ENCODE results near the gene SEMA3B.
A peak's percentile ranks its signal among the peaks of the same experiment; 100 is the strongest.
"Not testable (repeated sequence)": the region's sequence is repeated elsewhere in the genome, so short reads cannot be mapped to it uniquely, and the experiment has no call there.

SEMA3B gene

GRCh38 chr3:50260027-50260941 lies 8.7 kb upstream of the SEMA3B start:
- DNase-seq = peak; percentile 67 to 93

GRCh38 chr3:50260942-50261441 lies 8.0 kb upstream of the SEMA3B start:
- no peak for DNase-seq

- DNase-seq = no peak
These were observed 7.4 kb upstream of the SEMA3B start for GRCh38 chr3:50261505-50261904.

DNA sequence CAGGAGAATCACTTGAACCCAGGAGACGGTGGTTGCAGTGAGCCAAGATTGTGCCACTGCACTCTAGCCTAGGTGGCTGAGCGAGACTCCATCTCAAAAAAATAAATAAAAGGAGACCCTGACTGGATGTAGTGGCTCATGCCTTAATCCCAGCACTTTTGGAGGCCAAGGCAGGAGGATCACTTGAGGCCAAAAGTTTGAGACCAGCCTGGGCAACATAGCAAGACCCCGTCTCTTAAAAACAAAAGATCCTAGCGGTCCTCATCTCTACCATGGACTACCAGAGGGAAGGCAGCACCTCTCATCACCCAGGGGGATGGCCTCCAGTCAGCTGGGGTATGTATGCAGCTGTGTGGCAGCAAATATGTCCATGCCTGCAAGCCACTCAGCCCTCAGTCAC lies 6.7 kb upstream of the SEMA3B start:
- not testable (repeated sequence) for DNase-seq

DNA sequence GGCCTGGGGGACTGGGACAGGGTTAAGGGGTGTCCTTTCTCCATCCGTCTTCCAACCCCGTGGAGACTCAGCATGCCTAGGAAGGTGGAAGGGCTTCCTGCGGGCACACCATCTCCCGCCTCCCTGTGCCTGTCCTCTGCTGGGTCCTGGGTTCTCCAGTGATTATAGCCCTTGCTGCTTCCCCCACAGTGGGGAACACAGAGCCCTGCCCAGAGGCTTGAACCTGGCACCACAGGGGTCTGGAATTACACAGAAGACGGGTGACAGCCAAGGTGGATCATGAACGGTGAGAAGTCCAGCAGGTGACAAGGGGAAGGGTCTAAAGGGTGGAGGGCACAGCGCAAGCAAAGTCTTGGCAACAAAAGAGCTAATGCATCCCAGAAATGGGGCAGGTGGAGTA lies 6.2 kb upstream of the SEMA3B start:
- DNase-seq = no peak

- no peak for DNase-seq
These were observed 5.2 kb upstream of the SEMA3B start for GRCh38 chr3:50263478-50264382.

- peak; percentile 34 to 68 for DNase-seq
These were observed 4.5 kb upstream of the SEMA3B start for GRCh38 chr3:50264383-50264963.

DNA sequence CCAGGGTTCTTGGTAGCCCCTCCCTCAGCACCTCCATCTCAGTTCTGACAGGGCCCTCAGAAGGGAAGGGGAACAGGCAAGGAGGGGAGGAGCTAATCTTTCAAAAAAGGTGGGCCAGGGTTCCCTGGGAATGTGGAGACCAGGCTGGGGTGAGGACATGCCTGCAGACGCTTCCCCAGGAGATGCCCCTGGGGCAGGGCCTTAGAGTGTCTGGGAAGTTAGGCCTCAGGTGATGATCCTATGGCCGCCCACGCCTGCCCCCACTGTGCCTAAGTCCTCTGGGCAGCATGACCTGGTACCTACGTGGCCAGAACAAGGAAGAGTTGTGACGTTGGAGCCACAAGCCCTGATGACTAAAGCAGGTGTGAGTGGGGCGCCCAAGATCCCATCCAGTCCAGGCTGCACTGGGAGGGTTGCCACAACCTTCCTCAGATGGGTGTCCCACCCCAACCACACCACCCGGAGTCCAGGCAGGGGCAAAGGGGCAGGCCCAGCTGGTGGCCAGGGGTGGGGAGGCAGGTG lies 3.9 kb upstream of the SEMA3B start:
- no peak for DNase-seq

DNA sequence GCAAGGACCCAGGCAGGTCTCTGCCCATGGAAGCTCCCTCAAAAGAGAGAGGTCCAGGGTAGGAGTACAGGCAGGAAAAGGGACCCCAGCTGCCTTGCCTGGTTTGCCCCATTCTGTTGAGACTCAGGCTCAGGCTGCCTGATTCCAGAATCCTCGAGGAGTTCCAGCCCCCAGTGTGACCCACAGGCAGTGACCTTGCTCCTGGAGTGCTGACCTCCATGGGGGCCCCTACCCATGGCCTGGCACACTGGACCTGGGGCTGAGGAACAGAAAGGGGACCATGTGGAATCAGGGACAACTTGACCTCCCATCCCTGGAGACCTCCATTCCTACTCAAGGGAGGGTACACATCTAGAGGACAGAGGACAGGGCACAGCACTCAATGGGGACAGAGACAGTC lies 3.4 kb upstream of the SEMA3B start:
- DNase-seq = no peak

DNA sequence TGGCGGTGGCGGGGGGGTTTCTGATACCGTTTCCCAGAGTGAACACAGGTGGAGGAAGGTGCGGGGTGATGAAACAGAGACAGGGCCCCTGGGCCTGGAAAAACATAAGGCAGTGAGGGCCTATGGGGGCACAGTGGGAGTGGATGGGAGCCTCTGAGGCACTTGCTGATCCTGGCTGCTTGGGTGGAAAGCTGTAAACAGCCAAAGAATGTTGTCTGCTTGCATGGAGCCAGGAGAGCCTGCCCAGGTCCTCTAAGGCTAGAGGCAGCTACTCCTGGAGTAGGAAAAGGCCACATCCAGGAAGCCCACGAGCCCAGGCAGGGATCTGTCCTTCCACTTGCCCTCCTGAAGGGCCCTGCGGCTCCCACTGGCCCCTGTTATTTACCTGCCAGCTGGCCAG lies 2.9 kb upstream of the SEMA3B start:
- DNase-seq = no peak

DNA sequence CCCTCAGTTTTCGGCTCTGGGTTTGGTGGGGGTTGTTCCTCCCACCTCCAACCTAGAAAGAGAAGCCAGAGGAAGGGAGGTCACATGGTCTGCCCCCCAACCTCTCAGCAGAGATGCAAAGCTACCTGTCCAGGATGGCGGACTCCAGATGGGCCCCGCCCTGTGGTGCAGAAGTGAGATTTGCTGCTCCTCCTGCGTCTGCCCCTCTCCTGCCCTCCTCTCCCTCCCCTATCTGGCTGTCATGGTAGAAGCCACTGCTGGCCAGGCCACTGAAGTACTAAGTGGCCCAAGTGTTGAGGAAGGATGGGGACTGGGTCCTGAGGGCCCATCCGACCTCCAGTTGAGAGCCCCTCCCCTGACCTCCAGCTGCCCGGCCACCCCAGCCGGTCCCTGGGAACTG lies 2.1 kb upstream of the SEMA3B start:
- no peak for DNase-seq

DNA sequence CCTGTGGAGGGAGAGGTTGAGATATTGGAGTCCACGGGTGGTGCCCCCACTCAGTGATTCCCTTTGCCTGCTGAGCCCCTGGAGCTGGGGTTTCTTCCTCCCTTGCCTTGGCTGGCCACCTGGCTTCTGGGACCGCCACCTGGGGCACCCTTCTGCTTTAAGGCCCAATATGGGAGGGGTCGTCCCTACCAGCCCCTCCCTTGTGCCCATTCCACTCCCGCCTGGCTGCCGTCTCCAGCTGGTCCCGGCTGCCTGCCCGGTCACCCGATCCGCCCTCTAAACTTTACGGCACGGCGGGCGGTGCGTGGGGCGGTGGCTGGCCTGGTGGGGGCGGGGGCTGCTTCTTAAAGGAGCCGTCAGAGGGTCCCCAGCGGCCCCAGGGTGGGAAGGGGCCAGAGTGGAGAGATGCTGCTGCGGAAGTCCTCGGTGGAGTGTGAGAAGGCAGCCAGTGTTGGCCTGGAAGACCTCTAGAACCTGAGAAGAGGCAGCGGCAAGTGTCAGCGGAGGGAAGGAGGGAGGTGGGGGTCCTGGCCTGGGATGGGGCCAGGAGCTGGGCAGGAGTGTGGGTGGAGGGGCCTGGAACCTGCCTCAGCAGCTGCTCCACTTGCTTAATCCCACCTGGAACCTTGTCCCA lies 1.6 kb upstream of the SEMA3B start:
- peak in 1 of 2 experiments; percentile 32 for DNase-seq

DNA sequence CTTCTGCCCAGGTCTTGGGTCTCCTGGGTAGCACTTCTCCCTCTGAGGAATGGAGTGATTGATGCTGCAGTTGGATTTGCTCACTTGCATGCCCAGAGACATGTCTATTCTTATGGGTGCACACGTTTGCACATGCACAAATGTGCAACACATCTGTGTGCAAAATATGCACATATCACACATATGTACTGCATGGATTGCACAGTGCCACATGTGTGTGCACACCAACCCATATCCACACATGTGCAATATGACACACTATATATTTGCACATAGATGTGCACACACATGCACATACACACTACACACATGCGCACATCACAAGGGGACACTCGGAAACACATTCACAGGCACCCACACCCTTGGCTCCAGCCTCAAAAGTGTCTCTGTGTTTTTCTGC lies 671 bp upstream of the SEMA3B start:
- no peak for DNase-seq

DNA sequence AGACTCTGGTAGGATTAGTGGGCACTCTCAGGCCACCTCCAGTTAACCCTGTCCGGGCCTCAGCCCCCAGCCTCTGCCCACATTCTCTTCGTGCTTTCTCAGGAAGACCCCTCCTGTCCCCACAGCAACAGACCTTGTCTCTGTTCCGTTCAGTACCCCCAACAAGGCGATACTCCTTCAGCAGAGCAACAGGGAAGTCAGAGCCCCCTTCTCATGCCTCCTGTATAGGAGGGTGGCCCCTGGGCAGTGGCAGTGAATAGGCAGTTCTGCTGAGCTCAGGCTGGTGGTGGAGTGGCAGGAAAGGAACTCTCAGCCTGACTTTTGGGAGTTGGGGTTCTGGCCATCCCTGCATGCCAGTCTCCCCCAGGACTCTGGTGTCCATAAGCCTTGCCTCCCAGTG lies 513 bp downstream of the SEMA3B start:
- no peak for DNase-seq

DNA sequence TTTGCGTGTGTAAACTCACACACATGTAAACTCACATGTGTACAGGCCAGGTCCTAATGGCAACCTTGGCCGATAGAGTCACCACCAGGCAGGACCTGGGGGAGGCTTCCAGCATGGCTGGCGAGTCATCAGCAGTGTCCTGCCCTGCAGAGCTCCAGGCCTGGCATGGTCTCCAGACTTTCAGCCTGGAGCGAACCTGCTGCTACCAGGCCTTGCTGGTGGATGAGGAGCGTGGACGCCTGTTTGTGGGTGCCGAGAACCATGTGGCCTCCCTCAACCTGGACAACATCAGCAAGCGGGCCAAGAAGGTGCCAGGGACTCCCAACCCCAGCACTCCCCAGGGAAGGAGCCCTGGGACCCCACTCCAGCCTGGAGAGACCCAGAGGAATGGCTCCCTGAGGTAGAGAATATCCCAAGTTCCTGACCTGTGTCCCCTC lies 1.0 kb downstream of the SEMA3B start:
- no peak for DNase-seq

DNA sequence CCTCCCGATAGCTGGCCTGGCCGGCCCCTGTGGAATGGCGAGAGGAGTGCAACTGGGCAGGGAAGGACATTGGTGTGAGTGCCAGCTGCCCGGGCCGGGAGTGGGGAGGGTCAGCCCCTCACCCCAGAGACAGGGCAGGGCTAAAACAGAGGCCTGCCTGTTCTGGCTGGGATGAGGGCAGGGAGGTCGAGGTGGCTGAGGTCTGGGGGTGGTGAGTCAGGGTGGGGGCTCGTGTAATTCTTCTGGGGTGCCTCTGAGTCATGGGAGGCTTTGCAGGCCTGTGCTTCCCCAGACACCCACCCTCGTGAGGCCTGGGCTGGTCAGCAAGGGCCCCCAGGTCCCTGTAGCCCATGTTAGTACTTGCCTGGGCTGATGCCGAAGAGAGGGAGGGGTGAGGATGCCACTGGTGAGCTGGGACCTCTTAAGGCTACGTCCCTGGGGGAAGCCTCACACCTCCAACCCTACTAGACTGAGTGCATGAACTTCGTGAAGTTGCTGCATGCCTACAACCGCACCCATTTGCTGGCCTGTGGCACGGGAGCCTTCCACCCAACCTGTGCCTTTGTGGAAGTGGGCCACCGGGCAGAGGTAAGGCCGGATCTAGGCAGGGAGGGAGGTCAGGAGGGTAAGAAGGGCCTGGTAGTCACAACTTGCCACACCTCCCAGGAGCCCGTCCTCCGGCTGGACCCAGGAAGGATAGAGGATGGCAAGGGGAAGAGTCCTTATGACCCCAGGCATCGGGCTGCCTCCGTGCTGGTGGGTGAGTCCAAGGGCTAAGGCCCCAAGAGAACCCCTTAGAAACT lies 1.7 kb downstream of the SEMA3B start:
- DNase-seq = no peak

- no peak for DNase-seq
These were observed 2.5 kb downstream of the SEMA3B start for GRCh38 chr3:50271314-50271936.

- not testable (repeated sequence) for DNase-seq
These were observed 3.6 kb downstream of the SEMA3B start for GRCh38 chr3:50272538-50272910.

GRCh38 chr3:50272911-50273688 lies 4.2 kb downstream of the SEMA3B start:
- DNase-seq = peak; percentile 57 to 89

DNA sequence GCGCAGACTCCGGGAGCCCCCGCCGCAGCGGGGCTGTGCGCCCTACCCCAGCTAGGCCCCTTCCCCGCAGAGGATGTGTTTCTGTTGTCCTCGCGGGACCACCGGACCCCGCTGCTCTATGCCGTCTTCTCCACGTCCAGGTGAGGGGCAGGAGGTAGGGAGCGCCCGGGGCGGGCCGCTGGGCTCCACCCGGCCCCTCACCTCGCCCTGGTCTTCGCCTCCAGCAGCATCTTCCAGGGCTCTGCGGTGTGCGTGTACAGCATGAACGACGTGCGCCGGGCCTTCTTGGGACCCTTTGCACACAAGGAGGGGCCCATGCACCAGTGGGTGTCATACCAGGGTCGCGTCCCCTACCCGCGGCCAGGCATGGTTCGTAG lies 4.7 kb downstream of the SEMA3B start:
- DNase-seq = no peak
